NCI-H1436 treated with DMSO at 0.1 percent for 48 hours (cell line): ENCODE results near the gene GPR119.
"Not testable (repeated sequence)": the region's sequence is repeated elsewhere in the genome, so short reads cannot be mapped to it uniquely, and the experiment has no call there.

ENCODE experiments used
- DNase-seq: peaks from one replicate; lab custom pipeline; 2025; lab: John Stamatoyannopoulos, UW

Gene GPR119

GRCh38 chrX:130339408-130340222, 45.9 kb downstream of the GPR119 start, which contains the start of gene SLC25A14:
Gene SLC25A14, plus strand, starts transcription at chrX:130339919. Its CDS starts 360 bp downstream, at chrX:130340279.
- peak; percentile 7 for DNase-seq

- DNase-seq: not testable (repeated sequence)
Observed at GRCh38 chrX:130338869-130339268, 46.6 kb downstream of the GPR119 start.

GRCh38 chrX:130336531-130336930, 48.9 kb downstream of the GPR119 start:
- no peak for DNase-seq
